GM19463 (cell line): ENCODE data around the gene SLC6A6.
"Not testable (repeated sequence)": the region's sequence is repeated elsewhere in the genome, so short reads cannot be mapped to it uniquely, and the experiment has no call there.

Source experiments
- ATAC-seq: cut with Tn5 transposase; IDR thresholded peaks from one replicate; pipeline ENCODE4 v1.9.1; 2021; ENCODE audit warnings: mild to moderate bottlenecking, moderate library complexity; ENCODE audit not compliant: unreplicated experiment

SLC6A6 gene

DNA sequence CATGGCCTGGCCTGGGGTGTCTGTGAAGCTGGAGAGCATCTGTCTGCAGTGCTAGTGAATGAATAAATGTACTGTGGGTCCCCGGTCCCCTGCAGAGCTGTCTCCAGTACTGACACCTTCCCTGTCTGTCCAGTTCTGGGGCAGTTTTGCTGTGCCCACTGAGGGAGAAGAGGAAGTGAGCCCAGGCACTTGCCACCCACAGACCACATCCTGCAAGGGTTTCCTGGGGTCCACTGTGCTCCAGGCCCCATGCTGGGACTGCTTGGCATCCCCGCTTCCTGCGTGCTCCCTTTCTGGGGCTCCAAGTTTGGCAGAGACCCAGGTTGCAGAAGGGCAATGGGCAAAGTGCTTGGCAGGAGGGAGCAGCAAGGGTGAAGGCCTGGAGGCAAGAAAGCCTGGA is 4.9 kb upstream of the SLC6A6 start:
- no peak for ATAC-seq

DNA sequence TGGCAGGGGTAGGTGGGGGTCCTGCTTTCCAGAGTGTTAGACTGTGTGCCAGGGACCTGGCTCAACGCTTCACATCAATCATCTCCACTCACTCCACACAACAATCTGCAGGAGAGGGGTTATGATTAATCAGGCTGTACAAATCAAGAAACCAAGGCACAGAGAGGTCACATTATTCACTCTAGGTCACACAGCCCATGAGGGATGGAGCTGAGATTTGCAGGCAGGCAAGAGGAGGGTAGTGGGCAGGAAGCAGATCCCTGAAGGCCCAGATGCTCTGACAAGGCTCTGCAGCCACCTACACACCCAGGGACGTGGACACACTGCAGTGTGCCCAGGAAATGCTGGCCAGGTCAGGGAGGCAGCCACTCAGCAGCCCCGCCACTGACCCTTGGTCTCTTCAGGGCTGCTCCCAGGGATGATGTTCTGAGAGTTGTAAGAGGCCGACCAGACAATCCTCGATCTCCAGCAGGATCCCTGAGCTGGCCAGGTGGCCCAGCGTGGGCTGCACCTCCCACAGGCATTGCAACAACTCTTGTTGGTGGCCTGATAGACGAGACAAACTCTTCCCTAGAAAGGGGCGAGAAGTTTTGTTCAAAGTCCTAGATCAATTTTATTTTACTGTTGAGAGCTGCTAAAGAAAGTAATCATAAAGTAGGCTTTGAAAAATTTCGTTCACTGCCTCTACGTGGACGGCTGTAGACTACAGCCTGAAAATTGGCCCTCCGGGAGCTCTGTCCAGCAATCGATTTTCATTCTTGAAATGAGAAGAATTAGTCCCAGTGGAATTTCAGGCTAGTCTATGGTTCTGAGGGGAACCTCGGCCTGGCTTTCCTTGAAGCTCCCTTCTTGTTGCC is 4.2 kb upstream of the SLC6A6 start:
- ATAC-seq: no peak

DNA sequence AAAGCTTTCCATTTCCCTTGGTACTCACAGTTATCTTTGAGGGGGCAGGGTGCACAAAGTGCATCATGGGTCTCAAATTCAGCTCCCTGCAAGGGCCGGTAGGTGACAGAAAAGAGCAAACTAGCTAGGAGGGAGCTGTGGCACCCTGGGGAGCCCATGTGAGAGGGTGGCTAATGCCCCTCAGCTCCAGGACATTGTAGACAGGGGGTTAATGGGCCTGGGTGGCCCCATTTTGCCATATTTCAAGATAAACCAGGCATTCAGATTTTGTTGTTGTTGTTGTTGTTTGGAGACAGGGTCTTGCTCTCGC is 3.7 kb upstream of the SLC6A6 start:
- no peak for ATAC-seq

DNA sequence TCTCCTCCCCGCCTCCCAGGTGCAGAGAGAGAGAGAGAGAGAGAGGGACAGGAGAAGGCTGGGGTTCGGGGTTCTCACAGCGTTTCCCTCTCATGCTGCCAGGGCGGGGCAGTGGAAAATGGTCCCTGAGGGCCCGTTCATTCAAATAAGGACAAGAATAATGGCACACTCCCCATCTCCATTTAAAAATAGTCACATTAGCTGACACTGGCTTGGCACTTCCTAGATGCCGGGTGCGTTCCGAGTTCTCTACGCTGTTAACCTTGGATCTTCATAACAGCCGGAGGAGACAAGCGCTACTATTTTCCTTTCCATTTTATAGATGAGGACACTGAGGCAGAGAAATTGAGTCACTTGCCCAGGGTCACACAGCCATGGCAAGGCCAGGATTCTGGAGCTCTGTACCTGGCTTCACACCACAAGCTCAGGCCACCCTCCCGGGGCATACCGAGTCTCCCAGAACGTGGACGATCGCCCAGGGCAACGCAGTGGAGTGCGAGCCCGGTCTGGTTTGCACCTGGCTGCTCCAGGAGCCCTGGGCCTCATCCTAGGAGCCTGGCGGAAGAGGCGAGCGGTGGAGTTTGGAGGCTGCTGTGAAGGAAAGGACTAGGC is 608 bp upstream of the SLC6A6 start:
- no peak for ATAC-seq

DNA sequence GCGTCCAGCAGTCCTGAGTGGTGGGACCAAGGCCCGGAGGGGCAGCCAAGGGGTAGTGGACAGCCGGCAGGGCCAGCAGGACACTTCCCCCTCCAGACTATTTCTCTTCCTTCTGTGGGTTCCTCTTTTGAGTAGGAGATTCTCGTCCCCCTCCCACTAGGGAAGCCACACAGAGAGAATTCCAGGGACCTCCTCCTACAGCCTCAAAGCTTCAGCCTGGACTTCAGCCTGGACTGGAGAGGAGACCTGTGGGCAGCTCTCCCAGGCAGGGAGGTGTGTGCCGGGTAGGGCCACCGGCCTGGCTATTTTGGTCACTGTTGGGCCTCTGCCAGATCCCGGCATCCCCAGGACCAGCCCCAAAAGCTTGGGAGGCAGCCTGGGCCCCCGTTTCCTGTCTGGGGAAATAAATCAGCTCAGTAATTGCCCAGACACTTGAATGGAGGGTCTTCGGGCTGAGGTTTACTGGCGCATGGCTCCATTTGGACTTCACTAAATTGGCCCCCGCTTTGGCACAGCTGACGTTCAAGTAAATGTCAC is 1.3 kb downstream of the SLC6A6 start:
- no peak for ATAC-seq

DNA sequence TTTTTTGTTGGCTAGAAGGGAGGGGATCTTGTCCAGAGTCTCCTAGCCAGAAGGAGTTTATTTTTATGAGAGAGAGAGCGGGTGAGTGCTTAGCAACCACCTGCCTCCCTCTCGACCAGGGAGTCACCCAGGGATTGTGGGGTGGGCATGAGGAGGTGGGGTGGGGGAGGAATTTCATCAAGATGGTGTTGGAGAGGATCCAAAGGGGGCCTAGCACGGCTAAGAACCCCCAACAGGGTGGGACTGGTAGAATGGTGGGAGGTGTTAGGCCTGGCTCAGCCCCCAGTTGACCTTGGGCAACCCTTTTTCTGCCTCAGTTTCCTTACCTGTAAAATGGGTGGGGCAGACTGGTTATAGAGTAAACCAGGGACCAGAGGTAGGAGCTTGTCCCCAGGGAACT is 1.8 kb downstream of the SLC6A6 start:
- no peak for ATAC-seq

DNA sequence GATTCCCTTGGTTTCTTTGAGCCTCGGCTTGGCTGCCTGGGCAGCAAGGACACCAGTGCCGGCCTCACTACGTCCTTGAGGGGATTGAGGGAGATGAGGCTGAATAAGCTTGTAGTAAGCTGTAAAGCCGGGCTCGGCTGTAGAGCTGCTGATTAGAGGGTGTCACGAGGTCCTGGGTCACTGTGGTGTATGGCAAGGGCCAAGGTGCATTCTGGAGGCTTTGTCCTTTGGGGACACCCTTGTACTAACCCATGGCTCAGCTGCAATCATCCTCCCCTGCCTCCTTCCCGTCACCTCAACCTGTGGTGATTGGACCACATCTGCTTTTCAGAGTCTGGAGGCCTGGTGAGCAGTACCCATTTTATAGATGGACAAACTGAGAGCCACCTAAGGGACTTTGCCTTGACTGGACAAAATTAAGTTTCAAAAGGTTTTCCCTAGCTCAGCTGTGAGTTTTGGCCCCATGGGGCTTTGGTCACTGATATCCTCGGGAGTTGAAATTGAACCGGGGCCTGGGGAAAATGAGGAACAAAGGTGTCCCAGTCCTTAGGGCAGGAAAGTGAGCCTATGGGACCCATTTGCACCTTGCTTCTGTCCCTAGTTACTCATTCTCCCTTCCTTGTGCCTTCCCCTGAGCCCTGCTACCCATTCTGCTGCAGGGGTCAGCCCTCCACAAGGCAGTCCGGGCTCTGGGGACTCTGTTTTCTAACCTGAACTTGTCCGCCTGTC is 2.4 kb downstream of the SLC6A6 start:
- no peak for ATAC-seq

DNA sequence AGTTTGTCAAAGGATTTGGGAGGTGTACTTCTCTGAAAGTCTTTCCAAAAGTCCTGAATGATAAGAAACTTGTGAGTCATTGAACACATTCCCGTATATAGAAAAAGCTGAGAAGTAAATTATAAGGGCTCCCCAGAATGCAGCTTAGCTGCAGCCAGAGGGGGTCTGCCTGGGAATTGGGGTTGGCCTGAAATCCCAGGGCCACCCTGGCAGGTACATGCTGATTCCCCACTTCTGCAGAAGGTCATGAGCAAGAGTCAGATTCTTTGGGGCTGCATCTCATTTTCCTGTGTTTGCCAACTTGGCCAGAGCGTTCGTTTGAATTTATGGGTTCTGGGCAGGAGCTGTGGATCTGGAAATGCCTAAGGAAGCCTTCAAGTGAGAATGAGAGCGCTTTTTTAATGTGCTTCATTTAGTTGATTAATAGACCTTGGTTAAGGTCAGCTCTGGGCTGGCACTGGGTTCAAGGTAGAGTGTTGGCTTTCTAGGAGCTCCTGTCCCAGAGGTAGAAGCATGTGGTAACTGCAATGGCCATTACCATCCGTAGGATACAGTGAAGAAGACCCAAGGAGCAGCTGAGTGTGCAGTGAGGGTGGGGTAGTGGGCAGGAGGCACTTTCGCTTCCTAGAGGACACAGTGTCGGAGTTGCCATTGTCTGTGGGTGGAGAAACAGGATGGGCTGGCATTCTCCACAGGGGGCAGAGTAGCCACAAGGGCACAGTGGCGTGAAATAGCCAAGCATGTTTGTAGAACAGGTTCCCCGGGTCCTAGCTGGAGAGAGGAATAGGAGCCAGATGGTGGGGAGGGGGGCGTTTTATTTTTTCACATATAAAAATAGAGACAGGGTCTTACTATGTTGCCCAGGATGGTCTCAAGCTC is 3.2 kb downstream of the SLC6A6 start:
- ATAC-seq: no peak

DNA sequence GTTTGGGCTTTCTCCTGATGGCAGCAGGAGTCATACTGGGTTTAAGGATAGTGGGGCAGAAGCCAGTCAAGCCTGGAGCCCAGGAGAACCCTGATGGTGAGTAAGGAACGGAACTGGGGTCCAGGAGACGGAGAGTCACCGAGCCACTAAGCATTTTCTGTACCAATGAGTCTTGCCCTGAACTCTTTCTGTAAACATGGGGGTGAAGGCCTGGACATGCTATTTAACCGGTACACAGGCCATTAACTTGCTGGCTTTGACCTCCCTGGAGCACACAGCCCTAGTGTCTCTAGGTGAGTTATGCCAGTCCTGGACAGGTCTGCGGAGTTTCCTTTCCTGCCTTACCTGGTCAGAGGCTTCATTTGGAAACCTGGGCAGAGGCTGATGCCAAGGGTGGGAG is 3.9 kb downstream of the SLC6A6 start:
- ATAC-seq: no peak

DNA sequence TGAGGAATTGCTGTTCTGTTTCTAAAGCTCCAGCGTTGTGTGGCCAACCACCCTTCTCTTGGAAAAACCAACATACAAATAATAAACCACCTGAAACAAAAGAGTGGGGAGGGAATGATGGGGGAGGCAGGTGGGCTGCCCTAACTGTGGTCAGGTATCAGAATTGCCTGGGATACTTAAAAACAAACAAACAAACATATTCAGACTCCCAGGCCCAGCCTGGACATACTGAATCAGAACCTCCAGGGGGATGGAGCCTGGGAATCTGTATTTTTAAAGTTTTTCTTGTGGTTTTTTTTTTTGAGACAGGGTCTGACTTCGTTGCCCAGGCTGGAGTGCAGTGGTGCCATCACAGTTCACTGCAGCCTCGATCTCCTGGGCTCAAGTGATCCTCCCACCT is 4.4 kb downstream of the SLC6A6 start:
- ATAC-seq: no peak

DNA sequence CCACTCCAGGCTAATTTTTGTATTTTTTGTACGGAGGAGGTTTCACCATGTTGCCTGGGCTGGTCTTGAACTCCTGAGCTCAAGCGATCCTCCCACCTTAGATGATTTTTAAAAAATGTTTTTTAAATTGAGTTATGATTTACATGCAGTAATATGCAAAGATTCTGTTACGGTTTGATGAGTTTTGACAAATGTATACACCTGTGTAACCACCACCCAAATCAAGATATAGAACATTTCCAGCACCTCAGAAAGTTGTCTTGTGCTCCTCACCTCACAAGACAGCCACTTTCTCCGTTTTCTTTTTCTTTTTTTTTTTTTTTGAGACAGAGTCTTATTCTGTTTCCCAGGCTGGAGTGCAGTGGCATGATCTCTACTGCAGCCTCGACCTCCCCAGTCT is 4.8 kb downstream of the SLC6A6 start:
- no peak for ATAC-seq

DNA sequence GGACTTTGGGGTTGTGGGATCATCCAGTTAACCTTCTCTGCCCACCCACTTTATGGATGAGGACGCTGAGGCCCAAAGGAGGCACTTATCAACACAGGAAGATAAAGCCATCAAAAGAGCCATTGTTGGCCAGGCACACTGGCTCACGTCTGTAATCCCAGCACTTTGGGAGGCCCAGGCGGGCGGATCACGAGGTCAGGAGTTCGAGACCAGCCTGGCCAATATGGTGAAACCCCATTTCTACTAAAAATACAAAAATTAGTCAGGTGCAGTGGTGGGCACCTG is 7.3 kb downstream of the SLC6A6 start:
- ATAC-seq: not testable (repeated sequence)

DNA sequence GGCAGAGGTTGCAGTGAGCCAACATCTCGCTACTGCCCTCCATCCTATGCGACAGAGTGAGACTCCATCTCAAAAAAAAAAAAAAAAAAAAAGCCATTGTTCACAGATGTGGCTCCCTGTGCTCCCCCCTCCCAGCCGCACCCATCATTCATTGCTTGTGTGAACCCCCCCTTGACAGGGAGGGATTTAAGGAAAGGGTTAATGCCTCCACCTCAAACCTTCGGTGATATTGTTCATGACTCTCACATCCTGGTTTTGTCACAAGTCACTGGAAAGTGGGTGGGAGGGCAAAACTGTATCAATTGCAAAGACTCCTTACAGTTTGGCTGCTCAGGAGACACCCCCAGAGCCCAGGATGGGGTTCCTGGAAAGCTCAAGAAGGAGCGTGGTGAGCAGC is 7.7 kb downstream of the SLC6A6 start:
- no peak for ATAC-seq

DNA sequence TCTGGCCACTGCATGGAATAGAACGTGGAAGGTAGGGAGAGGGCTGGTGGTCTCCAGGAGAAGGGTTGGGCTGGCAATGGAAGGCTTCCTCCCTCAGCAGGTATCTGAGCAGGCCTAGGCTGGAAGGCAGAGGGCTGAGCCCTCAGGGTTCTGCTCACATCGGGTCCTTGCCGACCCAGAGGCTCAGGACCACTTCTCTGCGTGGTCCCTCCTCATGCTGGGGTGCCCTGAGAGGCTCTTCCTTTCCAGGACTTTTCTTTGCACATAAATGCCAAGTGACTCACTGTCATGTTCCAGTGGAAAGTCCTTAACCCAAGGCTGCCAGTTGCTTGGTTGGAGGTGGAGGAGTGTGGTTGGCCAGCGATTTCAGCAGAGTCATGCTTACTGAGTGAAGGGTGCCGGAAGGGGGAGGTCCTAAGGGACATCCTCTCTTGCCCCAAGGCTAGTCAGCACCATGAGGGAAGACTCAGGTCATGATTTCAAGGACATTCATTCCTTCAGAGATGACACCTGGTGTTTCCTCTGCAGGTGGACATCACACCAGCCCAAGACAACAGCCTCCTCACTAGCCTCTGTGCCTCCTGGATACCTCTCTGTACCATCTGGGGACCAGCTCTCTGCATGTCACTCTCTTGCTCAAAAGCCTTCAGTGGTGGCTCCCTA is 8.2 kb downstream of the SLC6A6 start:
- ATAC-seq: peak; percentile 95

DNA sequence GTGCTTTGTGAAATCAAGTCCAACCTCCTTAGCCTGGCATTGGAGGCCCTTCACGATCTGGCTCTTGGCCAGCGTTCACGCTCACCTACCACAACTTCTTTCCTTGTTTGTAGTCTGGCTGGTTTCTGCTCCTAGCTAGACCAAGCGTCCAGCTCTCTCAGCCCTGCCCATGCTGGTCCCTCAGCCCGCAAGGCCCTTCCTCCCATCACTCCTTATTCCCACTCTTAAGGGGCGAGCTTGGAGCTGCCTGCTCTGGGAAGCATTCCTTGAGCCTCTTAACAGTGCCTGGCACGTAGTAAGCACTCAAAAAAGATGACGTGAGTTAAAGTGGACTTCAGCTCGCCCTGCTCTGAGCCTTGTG is 8.7 kb downstream of the SLC6A6 start:
- no peak for ATAC-seq

DNA sequence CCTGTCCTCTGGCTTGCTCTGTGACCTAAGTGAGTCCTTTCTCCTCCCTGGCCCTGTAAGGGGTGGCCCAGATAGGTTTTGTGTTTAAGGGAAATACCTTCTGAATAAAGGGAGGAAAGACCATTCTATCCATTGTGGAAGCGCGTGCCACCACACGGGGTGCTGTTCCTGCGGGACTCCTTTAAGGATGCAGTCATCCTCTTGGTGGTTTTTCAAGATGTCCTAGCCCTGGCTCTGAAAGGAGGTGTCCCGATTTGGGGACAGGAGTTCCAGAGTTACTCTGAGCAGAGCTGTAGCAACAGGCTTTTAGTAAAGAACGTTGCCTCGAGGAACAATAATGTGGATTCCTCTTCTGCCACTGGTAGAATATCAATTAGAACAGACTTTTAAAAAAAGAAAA is 9.6 kb downstream of the SLC6A6 start:
- no peak for ATAC-seq

DNA sequence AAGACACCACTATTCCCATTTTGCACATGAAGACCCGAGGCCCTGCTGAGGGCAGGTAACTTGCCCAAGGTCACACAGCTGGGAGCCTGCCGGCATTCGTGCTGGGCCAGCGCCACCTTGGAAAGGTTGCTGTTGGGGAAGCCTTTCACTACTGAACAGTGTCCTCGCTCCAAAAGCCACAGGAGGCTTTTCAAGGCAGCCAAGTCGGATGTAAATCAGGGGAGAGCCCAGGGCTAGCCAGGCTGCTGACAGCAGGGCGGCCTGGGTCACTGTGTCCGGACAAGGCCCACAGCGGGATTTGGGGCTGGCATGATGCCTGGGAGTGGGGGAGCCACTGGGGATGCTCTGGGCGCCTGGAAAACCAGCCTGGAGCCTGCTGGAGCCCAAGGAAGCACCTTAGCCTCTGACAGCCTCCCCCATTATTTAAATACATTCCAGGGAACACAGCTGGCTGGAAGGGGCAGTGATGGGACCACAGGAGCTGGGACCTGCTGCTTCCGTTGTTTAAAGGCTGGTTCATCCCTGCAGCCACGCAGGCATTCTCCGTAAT is 10.5 kb downstream of the SLC6A6 start:
- no peak for ATAC-seq

DNA sequence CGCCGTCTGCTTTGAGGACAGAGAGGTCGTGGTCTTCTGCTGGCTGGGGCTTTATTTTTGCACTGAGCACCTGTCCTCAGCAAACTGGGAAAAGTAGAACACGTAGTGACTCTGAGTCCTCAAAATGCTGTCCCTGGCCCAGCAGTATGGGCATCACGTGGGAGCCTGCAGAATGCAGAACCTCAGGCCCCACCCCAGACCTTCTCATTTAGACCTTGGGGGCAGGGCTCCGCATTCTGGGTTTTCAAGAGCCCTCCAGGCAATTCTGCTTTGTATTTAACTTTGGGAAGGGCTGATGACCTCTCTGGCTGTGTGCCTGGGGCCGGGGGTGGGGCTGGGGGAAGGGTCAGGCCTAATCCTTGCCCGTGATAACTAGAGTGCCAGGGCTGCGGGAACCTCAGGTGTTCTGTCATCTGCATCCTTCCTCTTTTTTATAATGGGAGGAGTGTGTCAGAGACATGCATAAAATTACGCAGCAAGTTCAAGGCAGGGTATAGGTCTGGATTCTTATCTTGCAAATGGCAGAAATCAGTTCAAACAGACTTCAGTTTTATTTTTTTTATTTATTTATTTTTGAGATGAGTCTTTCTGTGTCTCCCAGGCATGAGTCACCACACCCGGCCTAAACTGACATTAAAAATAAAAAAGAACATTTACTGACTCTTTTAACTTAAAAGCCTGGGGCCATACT is 11.1 kb downstream of the SLC6A6 start:
- ATAC-seq: no peak

DNA sequence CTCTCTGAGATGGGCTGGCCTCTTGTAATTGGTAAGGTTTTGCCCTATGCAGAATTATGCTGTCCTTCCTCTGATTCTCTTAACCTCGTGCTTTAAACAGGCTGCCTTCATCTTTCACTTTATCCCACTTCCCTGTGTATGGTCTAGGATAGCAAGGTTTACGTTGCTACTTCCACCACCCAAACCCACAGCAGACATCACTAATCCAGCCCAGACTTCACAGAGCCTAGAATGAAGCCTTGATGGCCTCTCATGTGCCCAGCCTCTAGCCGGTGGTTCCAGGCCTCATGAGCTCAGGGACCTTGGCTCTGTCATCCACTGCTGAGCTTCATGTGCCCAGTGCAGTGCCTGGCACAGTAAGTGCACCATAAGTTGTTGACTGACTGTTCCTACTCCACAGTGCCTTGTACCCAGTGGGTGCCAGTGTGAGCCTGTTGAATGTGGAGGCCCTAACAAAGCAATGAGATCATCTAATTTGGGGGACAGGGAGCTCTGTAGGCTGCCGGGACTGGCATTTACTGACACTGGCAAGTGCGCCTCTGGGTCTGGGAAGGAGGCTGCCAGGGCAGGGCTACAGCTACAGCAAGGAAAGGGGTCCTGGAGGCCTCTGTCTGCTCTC is 12.5 kb downstream of the SLC6A6 start:
- no peak for ATAC-seq
